Lower lobe of right lung (tissue), 2 donors: ENCODE data around the gene GDPGP1. TPM values are rescaled to one million over a fixed set of nuclear protein-coding genes. Genes with fewer than 3 reads are reported as not detected.

Experiments
- ATAC-seq, 2 donors: fragments of 200-7000 bp; cut with Tn5 transposase; one replicate each; pipeline ENCODE4 v1.9.1; 2020 to 2022; ENCODE audit warnings: mild to moderate bottlenecking in 2 of 2, moderate library complexity in 2 of 2
- DNase-seq: peaks from one replicate; pipeline ENCODE4 v3.0.0-alpha.2; 2020
- H3K27ac ChIP-seq: fragments of 200-600 bp; one replicate; pipeline ENCODE4 v1.8.0; 2022
- H3K27me3 ChIP-seq: fragments of 200-600 bp; one replicate; pipeline ENCODE4 v1.8.0; 2022; ENCODE audit warnings: low read depth
- H3K36me3 ChIP-seq: fragments of 200-600 bp; one replicate; pipeline ENCODE4 v1.8.0; 2022; ENCODE audit warnings: mild to moderate bottlenecking
- H3K4me1 ChIP-seq: fragments of 200-600 bp; one replicate; pipeline ENCODE4 v1.8.0; 2022
- H3K4me3 ChIP-seq: fragments of 200-600 bp; one replicate; pipeline ENCODE4 v1.8.0; 2022; ENCODE audit warnings: mild to moderate bottlenecking
- H3K9me3 ChIP-seq: fragments of 200-600 bp; one replicate; pipeline ENCODE4 v1.8.0; 2022
- CTCF ChIP-seq: fragments of 200-600 bp; IDR thresholded peaks from one replicate; pipeline ENCODE4 v1.8.0; 2022; ENCODE audit warnings: antibody characterized with exemption, mild to moderate bottlenecking
- intact Hi-C: fragments of 100-400 bp; cut with DNase I; formaldehyde crosslinking; loops from one replicate; pipeline ENCODE4 v1.11.0; 2022
- total RNA-seq: library from RNA; stranded (reverse); fragmentation: NEBNext Ultra II Directional; extraction: Animal tissue kit (Norgen Biotek cat#: 25700); gene quantifications from one replicate; pipeline ENCODE4 v1.2.1, GENCODE V29; 2021
- donor health status: DM: no; HTN: yes; CAD: no; lungs with severe emphysema.

Gene GDPGP1
- total RNA-seq, 1 donor from 2014 or later: 13.1 TPM

GRCh38 chr15:90208356-90208755, 25.7 kb upstream of the GDPGP1 start:
- no peaks in the 10 kb centered on the region for H3K27me3 ChIP-seq
- intact Hi-C loops: no loop called here
- H3K9me3 ChIP-seq: no peaks in the 10 kb centered on the region
- peaks cover 16% of the 10 kb centered on the region for H3K36me3 ChIP-seq
- TF ChIP-seq CTCF: no peak
- H3K4me1 ChIP-seq: peaks cover 36% of the 10 kb centered on the region
- no peak overlapping the region for H3K4me3 ChIP-seq
- DNase-seq (no peak), ATAC-seq (no peak)
- H3K27ac ChIP-seq: no peak overlapping the region

GRCh38 chr15:90209591-90209990, 24.4 kb upstream of the GDPGP1 start:
- Histone ChIP-seq H3K36me3 (peaks cover 16% of the 10 kb centered on the region), H3K4me1 (peaks cover 45% of the 10 kb centered on the region), H3K27ac (no peak overlapping the region)

GRCh38 chr15:90210593-90210992, 23.4 kb upstream of the GDPGP1 start:
- Histone ChIP-seq H3K36me3 (peaks cover 25% of the 10 kb centered on the region), H3K27me3 (no peaks in the 10 kb centered on the region), H3K4me1 (peaks cover 48% of the 10 kb centered on the region), H3K27ac (no peak overlapping the region), H3K4me3 (no peak overlapping the region), H3K9me3 (no peaks in the 10 kb centered on the region)
- DNase-seq (no peak), ATAC-seq (no peak)
- intact Hi-C loops: no loop called here
- no peak for TF ChIP-seq CTCF

More at GRCh38 chr15:90209591-90209990, 24.4 kb upstream of the GDPGP1 start:
- DNase-seq (no peak), ATAC-seq (no peak)
- Histone ChIP-seq H3K4me3 (no peak overlapping the region), H3K9me3 (no peaks in the 10 kb centered on the region), H3K27me3 (no peaks in the 10 kb centered on the region)
- intact Hi-C loops: no loop called here
- TF ChIP-seq CTCF: no peak

GRCh38 chr15:90211009-90211408, 23.0 kb upstream of the GDPGP1 start:
- intact Hi-C loops: no loop called here
- TF ChIP-seq CTCF: no peak
- ATAC-seq (no peak), DNase-seq (no peak)
- Histone ChIP-seq H3K9me3 (no peaks in the 10 kb centered on the region), H3K27me3 (no peaks in the 10 kb centered on the region), H3K4me1 (peaks cover 48% of the 10 kb centered on the region), H3K4me3 (no peak overlapping the region), H3K27ac (peak overlapping the region; percentile 36), H3K36me3 (peaks cover 23% of the 10 kb centered on the region)

GRCh38 chr15:90211440-90212143, 22.4 kb upstream of the GDPGP1 start:
- ATAC-seq (peak; percentile 44 to 51), DNase-seq (no peak)
- Histone ChIP-seq H3K4me1 (peaks cover 48% of the 10 kb centered on the region), H3K36me3 (peaks cover 18% of the 10 kb centered on the region), H3K27me3 (no peaks in the 10 kb centered on the region), H3K4me3 (no peak overlapping the region), H3K27ac (peak overlapping the region; percentile 36), H3K9me3 (no peaks in the 10 kb centered on the region)
- intact Hi-C loops: no loop called here
- TF ChIP-seq CTCF: no peak
